Measurements from ENCODE around the gene LRRC27.
A peak's percentile ranks its signal among the peaks of the same experiment; 100 is the strongest.

Gene LRRC27

GRCh38 chr10:132306343-132306685 is 25.7 kb upstream of the LRRC27 start:
- no peak for ATAC-seq
- no peak for TF ChIP-seq ESRRG (CRISPR knock-in tag; IDR thresholded peaks at IDR 0.05)
- no peak for TF ChIP-seq TCF4 (CRISPR knock-in tag; IDR thresholded peaks at IDR 0.05; ENCODE audit: borderline replicate concordance)
- no peak for TF ChIP-seq RARB (CRISPR knock-in tag; IDR thresholded peaks at IDR 0.05)
- TF ChIP-seq CSDC2 (CRISPR knock-in tag; IDR thresholded peaks at IDR 0.05) = no peak
- TF ChIP-seq OSR1 (CRISPR knock-in tag; IDR thresholded peaks at IDR 0.05) = no peak

DNA sequence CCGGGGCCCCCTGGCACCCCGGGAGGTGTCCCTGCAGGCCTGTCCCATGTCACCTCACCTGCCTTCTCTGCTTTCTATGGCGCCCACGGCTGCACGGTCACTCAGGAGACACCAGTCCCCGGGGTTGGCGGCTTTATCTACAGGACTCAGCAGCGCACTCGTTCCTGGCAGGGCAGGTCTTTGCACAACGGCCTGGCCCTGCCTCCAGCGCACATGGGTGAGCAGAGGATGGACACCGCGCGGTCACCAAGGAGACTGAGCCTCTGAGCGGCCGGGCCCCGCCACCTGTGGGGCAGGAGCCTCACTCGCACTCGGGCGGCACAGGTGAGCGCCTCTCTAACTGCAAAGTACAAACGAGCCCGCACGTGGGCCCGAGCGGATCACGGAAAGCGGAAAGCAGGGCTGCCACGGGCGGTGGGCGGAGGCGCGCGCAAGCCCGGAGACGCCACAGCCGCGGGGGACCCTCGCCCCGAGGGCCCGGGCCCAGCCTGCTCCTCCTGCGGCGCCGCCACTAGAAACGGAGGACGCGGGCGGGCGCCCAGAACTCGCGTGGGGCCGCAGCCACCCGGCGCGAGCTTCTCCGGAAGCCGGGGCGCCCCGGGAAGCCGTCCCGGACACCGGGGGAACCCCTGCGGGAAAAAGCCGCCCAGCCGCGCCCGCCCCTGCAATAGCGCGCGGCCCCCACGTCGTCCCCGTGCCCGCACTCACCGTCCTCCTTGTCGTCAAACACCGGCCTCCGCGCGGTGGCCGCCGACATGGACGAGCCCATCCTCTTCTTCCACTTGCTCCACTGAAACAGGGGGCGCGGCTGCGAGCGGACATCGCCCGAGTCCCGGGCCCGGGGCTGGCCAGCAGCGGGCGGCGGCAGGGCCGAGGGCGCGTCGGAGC is 24.9 kb upstream of the LRRC27 start:
- ATAC-seq = no peak; the same call in 2 of the 3 replicates
- TF ChIP-seq RARB (CRISPR knock-in tag; IDR thresholded peaks at IDR 0.05) (no peak), ZNF70 (CRISPR knock-in tag; IDR thresholded peaks at IDR 0.05) (no peak), CSRNP3 (CRISPR knock-in tag; IDR thresholded peaks at IDR 0.05) (no peak), ARNTL (CRISPR knock-in tag; IDR thresholded peaks at IDR 0.05; ENCODE audit: borderline replicate concordance, low read depth) (no peak), ISL1 (CRISPR knock-in tag; IDR thresholded peaks at IDR 0.05) (no peak), TCF4 (CRISPR knock-in tag; IDR thresholded peaks at IDR 0.05; ENCODE audit: borderline replicate concordance) (no peak), GLIS3 (CRISPR knock-in tag; IDR thresholded peaks at IDR 0.05) (no peak)
- TF ChIP-seq, protein P1, sequence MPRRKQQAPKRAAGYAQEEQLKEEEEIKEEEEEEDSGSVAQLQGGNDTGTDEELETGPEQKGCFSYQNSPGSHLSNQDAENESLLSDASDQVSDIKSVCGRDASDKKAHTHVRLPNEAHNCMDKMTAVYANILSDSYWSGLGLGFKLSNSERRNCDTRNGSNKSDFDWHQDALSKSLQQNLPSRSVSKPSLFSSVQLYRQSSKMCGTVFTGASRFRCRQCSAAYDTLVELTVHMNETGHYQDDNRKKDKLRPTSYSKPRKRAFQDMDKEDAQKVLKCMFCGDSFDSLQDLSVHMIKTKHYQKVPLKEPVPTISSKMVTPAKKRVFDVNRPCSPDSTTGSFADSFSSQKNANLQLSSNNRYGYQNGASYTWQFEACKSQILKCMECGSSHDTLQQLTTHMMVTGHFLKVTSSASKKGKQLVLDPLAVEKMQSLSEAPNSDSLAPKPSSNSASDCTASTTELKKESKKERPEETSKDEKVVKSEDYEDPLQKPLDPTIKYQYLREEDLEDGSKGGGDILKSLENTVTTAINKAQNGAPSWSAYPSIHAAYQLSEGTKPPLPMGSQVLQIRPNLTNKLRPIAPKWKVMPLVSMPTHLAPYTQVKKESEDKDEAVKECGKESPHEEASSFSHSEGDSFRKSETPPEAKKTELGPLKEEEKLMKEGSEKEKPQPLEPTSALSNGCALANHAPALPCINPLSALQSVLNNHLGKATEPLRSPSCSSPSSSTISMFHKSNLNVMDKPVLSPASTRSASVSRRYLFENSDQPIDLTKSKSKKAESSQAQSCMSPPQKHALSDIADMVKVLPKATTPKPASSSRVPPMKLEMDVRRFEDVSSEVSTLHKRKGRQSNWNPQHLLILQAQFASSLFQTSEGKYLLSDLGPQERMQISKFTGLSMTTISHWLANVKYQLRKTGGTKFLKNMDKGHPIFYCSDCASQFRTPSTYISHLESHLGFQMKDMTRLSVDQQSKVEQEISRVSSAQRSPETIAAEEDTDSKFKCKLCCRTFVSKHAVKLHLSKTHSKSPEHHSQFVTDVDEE (CRISPR knock-in tag; IDR thresholded peaks at IDR 0.05) = no peak

GRCh38 chr10:132307823-132308586 is 24.0 kb upstream of the LRRC27 start, which contains the start of gene STK32C:
TSS of gene STK32C (minus strand) at chr10:132307950. CDS start at chr10:132307833, 117 bp downstream.
- peak; percentile 93 for ATAC-seq
- TF ChIP-seq ZNF8 (CRISPR knock-in tag; IDR thresholded peaks at IDR 0.05) (no peak), ZC3H10 (CRISPR knock-in tag; IDR thresholded peaks at IDR 0.05) (no peak), ZFP30 (CRISPR knock-in tag; IDR thresholded peaks at IDR 0.05) (no peak), BACH2 (CRISPR knock-in tag; IDR thresholded peaks at IDR 0.05; ENCODE audit: borderline replicate concordance) (no peak), PPARA (CRISPR knock-in tag; IDR thresholded peaks at IDR 0.05; ENCODE audit: borderline replicate concordance) (no peak), GLIS3 (CRISPR knock-in tag; IDR thresholded peaks at IDR 0.05) (no peak), CSRNP3 (CRISPR knock-in tag; IDR thresholded peaks at IDR 0.05) (no peak), RARB (CRISPR knock-in tag; IDR thresholded peaks at IDR 0.05) (no peak), SNAI2 (CRISPR knock-in tag; IDR thresholded peaks at IDR 0.05) (no peak), ZFP3 (CRISPR knock-in tag; IDR thresholded peaks at IDR 0.05) (no peak), ARNTL (CRISPR knock-in tag; IDR thresholded peaks at IDR 0.05; ENCODE audit: borderline replicate concordance, low read depth) (no peak), ZNF565 (CRISPR knock-in tag; conservative IDR thresholded peaks at IDR 0.05; ENCODE audit: low read depth) (no peak), CSDC2 (CRISPR knock-in tag; IDR thresholded peaks at IDR 0.05) (no peak), TOX (CRISPR knock-in tag; IDR thresholded peaks at IDR 0.05; ENCODE audit: borderline replicate concordance) (no peak), TCF4 (CRISPR knock-in tag; IDR thresholded peaks at IDR 0.05; ENCODE audit: borderline replicate concordance) (no peak), CREB5 (CRISPR knock-in tag; IDR thresholded peaks at IDR 0.05; ENCODE audit: low read depth) (no peak), ISL1 (CRISPR knock-in tag; IDR thresholded peaks at IDR 0.05) (no peak)
- TF ChIP-seq, protein P1 (CRISPR knock-in tag; IDR thresholded peaks at IDR 0.05) = no peak
- TF ChIP-seq, protein P2, sequence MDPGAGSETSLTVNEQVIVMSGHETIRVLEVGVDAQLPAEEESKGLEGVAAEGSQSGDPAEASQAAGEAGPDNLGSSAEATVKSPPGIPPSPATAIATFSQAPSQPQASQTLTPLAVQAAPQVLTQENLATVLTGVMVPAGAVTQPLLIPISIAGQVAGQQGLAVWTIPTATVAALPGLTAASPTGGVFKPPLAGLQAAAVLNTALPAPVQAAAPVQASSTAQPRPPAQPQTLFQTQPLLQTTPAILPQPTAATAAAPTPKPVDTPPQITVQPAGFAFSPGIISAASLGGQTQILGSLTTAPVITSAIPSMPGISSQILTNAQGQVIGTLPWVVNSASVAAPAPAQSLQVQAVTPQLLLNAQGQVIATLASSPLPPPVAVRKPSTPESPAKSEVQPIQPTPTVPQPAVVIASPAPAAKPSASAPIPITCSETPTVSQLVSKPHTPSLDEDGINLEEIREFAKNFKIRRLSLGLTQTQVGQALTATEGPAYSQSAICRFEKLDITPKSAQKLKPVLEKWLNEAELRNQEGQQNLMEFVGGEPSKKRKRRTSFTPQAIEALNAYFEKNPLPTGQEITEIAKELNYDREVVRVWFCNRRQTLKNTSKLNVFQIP (CRISPR knock-in tag; IDR thresholded peaks at IDR 0.05; ENCODE audit: borderline replicate concordance, low read depth) = no peak
